BLaER1 treated with 17β-estradiol and CSF1 and Interleukin-3, amounts not matched to agents 10 nM and 100 nM (cell line): Measurements from ENCODE around the gene ARID5B.
A peak's percentile ranks its signal among the peaks of the same experiment; 100 is the strongest.

ENCODE experiments used
- H3K27ac ChIP-seq, 11 experiments: shearing (Covaris generic); formaldehyde crosslinking; 2 replicates each; pipeline ENCODE4 v1.8.1; 2022
- H3K27me3 ChIP-seq, 11 experiments: shearing (Covaris generic); formaldehyde crosslinking; 2 replicates each; pipeline ENCODE4 v1.8.1; 2022
- H3K36me3 ChIP-seq, 11 experiments: shearing (Covaris generic); formaldehyde crosslinking; 2 replicates each; pipeline ENCODE4 v1.8.1; 2022
- H3K4me1 ChIP-seq, 10 experiments: shearing (Covaris generic); formaldehyde crosslinking; 2 replicates each; pipeline ENCODE4 v1.8.1; 2022
- H3K4me2 ChIP-seq, 11 experiments: shearing (Covaris generic); formaldehyde crosslinking; 2 replicates each; pipeline ENCODE4 v1.8.1; 2022
- H3K4me3 ChIP-seq, 10 experiments: shearing (Covaris generic); formaldehyde crosslinking; 2 replicates each; pipeline ENCODE4 v1.8.1; 2022
- H3K9ac ChIP-seq, 11 experiments: shearing (Covaris generic); formaldehyde crosslinking; 2 replicates each; pipeline ENCODE4 v1.8.1; 2022
- H3K9me3 ChIP-seq, 11 experiments: shearing (Covaris generic); formaldehyde crosslinking; replicated peaks in 1 of 11; 2 replicates each; pipeline ENCODE4 v1.8.1; 2022
- H4K20me1 ChIP-seq, 11 experiments: shearing (Covaris generic); formaldehyde crosslinking; 2 replicates each; pipeline ENCODE4 v1.8.1; 2022
- Cebpa-rat ChIP-seq, 11 experiments: shearing (Covaris generic); IDR thresholded peaks; 2 replicates each; pipeline ENCODE4 v1.8.1; 2022

ARID5B gene

DNA sequence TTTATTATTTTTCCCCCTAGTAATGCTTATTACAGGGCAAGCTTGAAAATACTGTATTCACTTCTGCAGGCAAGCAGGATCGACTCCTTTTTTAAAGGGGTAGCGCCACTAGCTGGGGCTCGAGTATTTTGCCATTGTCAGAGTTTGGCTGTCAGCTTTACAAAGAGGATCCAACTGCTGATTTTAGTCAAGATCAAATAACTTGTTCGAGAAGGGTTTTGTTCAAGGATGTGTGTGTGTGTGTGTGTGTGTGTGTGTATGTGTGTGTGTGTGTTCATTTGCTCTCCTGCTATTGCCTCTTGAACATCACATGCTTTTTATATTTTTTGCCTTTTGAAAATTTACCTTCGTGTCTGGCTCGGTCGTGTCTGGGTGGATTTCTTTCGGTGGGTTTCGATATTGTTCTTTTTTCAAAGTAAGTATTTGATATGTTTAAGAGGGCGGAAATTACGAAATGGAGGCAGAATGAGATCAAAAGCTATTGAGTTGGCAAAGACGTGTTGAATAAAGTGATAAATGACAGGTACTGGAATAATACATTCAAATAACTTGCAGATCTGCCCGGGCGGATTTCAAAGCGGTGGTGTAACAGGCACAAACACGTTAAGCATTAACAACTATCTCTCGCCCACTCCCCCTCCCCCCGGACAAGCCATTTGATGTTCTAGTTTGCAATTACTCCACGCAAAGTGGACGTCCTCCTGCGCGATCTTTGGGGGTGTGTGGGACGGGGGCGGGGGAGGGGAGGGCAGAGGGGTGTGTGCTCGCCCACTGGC is 1.1 kb downstream of the ARID5B start:
- Histone ChIP-seq H3K9me3 (peaks cover 0 to 3% (median 0%) of the 10 kb centered on the region in 11 experiments; a peak in 3 of 22 replicates), H3K4me1 (peaks cover 25 to 55% (median 47%) of the 10 kb centered on the region in 10 experiments), H4K20me1 (peaks cover 0 to 36% (median 0%) of the 10 kb centered on the region in 11 experiments; a peak in 11 of 22 replicates), H3K27me3 (no peaks in the 10 kb centered on the region), H3K4me2 (peak overlapping the region; percentile 38 to 94 (median 64); a peak in 21 of 22 replicates), H3K4me3 (peak overlapping the region; percentile 73 to 98 (median 87)), H3K27ac (peak overlapping the region; percentile 96 to 100 (median 99)), H3K36me3 (peaks cover 14 to 24% (median 21%) of the 10 kb centered on the region in 11 experiments; a peak in 21 of 22 replicates), H3K9ac (peak overlapping the region; percentile 96 to 100 (median 99))
- TF ChIP-seq Cebpa-rat (IDR thresholded peaks at IDR 0.05), result 0 out of 22 replicates have a peak, but pooled peaks of 1 of the 11 experiments have one; percentile 9

DNA sequence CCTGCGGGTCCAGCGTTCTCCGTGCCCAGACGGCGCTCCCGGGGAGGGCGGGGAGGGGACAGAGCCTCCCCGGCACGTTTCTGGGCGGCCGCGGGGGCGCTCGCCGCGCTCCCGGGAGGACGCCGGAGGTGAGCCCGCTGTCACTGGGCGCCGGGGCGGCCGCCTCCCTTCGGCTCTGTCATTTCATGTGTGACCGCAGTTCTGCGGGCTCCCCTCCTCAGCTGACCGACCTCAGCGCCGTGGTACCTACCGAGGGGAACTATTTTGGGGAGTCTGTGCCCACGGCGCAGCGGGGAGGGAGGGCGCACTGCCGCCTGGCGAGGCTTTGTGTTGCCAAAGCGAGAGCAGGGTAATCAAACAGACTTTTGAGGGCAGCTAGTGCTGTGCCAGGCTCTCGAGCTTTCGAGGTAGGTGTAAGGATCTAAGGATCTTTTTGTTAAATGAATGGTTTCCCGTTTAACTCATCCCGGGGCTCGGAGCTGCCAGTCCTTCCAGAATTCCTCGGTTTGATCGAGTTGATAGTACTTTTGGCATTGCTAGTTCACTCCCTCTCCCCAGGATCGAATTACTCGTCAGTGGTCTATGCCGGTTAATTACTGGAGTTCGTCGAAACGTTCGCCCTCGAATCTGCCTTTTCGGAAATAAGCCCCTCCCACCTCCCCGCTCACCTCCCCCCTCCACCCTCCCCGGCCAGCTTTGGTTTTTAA is 1.9 kb downstream of the ARID5B start:
- Histone ChIP-seq H3K9me3 (peaks cover 0 to 4% (median 0%) of the 10 kb centered on the region in 11 experiments; a peak in 3 of 22 replicates), H3K9ac (peak overlapping the region; percentile 96 to 100 (median 99)), H3K27ac (peak overlapping the region; percentile 96 to 100 (median 99)), H4K20me1 (peaks cover 0 to 41% (median 0%) of the 10 kb centered on the region in 11 experiments; a peak in 11 of 22 replicates), H3K4me2 (peak overlapping the region; percentile 38 to 93 (median 80)), H3K27me3 (no peaks in the 10 kb centered on the region), H3K36me3 (peaks cover 22 to 32% (median 28%) of the 10 kb centered on the region in 11 experiments), H3K4me1 (peaks cover 18 to 49% (median 41%) of the 10 kb centered on the region in 10 experiments), H3K4me3 (peak overlapping the region; percentile 73 to 98 (median 87))
- TF ChIP-seq Cebpa-rat (IDR thresholded peaks at IDR 0.05), result no peak

DNA sequence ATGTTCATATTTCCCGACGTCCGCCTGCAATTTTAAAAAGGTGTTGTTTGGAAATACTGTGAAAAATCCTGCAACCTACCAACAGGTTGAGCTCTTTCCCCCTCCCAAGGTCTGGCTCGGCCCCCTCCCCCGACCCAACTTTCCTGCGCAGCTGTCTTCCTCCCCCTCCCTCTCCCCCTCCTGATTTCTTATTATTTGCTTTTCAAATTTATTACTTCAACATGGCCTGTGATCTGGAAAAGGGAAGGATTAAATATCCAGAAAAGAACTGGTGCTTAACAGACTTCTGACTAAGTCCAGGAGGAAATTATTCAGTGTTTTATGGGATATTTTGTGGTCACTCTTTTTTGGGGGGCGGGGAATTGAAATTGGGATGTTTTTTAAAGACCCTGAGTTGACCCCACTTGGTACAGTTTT is 2.4 kb downstream of the ARID5B start:
- Histone ChIP-seq H3K36me3 (peaks cover 26 to 37% (median 33%) of the 10 kb centered on the region in 11 experiments), H3K9me3 (peaks cover 0 to 4% (median 0%) of the 10 kb centered on the region in 11 experiments; a peak in 3 of 22 replicates), H3K4me1 (peaks cover 13 to 49% (median 41%) of the 10 kb centered on the region in 10 experiments), H3K27me3 (no peaks in the 10 kb centered on the region), H3K9ac (peak overlapping the region; percentile 96 to 100 (median 99)), H3K27ac (peak overlapping the region; percentile 96 to 100 (median 99)), H3K4me3 (peak overlapping the region; percentile 73 to 98 (median 87)), H3K4me2 (peak overlapping the region; percentile 69 to 96 (median 91)), H4K20me1 (peaks cover 0 to 47% (median 3%) of the 10 kb centered on the region in 11 experiments; a peak in 13 of 22 replicates)
- TF ChIP-seq Cebpa-rat (IDR thresholded peaks at IDR 0.05), result no peak

DNA sequence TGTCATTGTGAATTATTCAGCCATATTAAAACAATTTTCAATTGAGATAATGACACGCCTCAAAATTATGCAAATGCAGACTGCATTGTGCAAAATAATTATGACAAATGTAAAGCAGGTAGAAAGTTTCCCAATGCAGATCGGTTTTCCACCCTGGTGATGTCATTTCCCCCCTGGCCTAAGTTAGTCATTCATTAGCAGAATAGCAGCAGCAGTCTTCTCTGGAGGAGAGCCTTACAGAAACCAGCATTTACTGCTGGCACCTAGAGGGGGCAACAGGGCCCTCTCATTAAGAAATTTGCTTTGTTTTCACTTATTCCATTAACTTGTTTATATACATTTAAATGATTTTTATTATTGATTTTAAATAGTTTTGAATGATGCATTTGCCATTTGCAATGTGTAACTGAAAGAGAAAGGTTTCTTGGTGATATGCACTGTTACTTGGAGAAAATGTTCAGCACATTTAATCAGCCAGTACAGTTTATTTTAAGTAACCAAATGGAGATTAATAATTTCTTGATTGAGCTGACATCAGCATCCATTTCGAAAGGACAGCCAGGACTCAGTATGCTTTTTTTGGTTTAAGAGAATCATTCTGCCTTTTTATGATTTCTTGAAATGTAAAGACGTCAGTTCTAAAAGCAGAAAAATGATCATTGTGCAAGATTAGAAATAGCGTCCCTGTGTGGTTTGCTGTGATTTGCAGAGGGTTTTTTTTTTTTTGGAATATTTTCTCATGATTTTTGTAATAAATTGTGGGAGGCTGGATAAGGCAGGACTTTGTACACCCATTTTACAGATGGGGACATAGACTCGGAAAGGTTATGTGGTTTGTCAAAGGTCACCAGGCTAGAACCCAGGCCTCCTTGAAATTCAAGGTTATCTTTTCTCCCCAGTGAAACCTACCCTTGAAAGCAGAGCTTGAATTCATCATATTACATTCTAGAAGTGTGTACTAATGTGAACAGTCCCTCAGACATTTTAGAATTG is 3.5 kb downstream of the ARID5B start:
- Histone ChIP-seq H3K4me1 (peaks cover 23 to 53% (median 42%) of the 10 kb centered on the region in 10 experiments), H3K4me3 (peak overlapping the region; percentile 73 to 98 (median 87)), H3K27ac (peak overlapping the region; percentile 96 to 100 (median 99)), H3K9me3 (peaks cover 0 to 4% (median 0%) of the 10 kb centered on the region in 11 experiments; a peak in 3 of 22 replicates), H3K9ac (peak overlapping the region; percentile 96 to 100 (median 99)), H3K27me3 (no peaks in the 10 kb centered on the region), H4K20me1 (peaks cover 0 to 57% (median 13%) of the 10 kb centered on the region in 11 experiments; a peak in 13 of 22 replicates), H3K4me2 (peak overlapping the region; percentile 69 to 96 (median 91)), H3K36me3 (peaks cover 37 to 48% (median 42%) of the 10 kb centered on the region in 11 experiments)
- peak in 3 of 11 experiments; percentile 27 to 46 (median 44); a peak in 4 of 22 replicates for TF ChIP-seq Cebpa-rat (IDR thresholded peaks at IDR 0.05)

DNA sequence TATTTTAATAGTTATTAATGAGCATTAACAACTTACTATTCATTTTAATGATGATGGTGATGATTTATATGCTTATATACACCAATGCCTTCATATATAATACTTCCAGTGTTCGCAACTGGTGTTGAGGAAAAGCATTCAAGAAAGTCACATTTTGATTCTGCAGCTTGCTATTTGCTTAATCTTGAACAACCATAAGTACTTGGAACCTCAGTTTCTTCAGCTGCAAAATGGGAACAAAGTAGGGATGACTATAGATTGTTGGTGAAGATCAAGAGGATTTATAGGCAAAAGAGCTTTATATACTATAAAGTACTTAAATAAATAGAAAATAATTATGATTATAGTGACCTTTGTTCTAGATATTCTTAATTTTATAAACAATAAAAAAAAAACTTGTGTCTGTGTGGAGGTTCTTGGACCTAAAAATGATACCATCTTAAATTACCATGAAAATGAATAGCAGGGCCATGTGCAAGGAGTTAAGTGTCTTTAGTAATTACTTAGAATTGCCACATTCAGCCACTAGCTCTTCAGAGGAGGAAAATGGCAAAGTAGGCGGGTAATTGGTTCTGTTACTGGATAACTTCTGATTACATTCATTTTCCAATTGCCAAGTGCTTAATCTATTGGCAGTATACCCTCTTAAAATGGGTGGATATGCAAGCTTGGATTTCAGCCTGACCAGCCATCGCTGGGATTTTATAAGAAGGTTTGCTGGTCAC is 4.5 kb downstream of the ARID5B start:
- TF ChIP-seq Cebpa-rat (IDR thresholded peaks at IDR 0.05), result no peak
- Histone ChIP-seq H3K36me3 (peaks cover 47 to 58% (median 52%) of the 10 kb centered on the region in 11 experiments), H3K27me3 (no peaks in the 10 kb centered on the region), H3K4me1 (peaks cover 23 to 63% (median 42%) of the 10 kb centered on the region in 10 experiments), H3K27ac (peak overlapping the region in 9 of 11 experiments; percentile 25 to 100 (median 99); a peak in 17 of 22 replicates), H3K4me2 (peak overlapping the region; percentile 58 to 96 (median 91)), H3K9ac (peak overlapping the region in 6 of 11 experiments; percentile 17 to 100 (median 100); a peak in 8 of 22 replicates), H3K9me3 (peaks cover 0 to 4% (median 0%) of the 10 kb centered on the region in 11 experiments; a peak in 3 of 22 replicates), H4K20me1 (peaks cover 0 to 67% (median 22%) of the 10 kb centered on the region in 11 experiments; a peak in 18 of 22 replicates), H3K4me3 (peak overlapping the region in 5 of 10 experiments; percentile 73 to 90 (median 78); a peak in 7 of 20 replicates)

DNA sequence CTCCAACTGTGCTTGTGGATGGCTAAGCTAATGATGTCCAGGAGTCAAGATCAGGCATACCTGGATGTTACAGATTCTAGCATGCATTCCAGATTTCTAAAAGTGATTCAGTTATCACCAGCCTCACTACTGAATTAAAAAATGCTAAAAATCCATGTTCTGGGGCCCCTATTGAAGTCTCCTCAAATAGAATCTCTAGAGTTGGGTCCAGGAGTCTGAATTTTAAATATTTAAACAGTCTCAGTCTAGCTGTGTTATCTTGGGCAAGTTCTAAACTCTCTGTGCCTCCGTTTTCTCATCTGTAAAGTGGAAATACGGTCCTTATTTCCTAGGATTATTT is 5.0 kb downstream of the ARID5B start:
- H3K4me1 ChIP-seq, result peaks cover 23 to 68% (median 42%) of the 10 kb centered on the region in 10 experiments
- no peak for TF ChIP-seq Cebpa-rat (IDR thresholded peaks at IDR 0.05)
- H3K27ac ChIP-seq, result peak overlapping the region in 8 of 11 experiments; percentile 25 to 100 (median 98); a peak in 12 of 22 replicates

More for the DNA sequence above, 5.0 kb downstream of the ARID5B start:
- H3K36me3 ChIP-seq, result peaks cover 51 to 63% (median 57%) of the 10 kb centered on the region in 11 experiments
- no peaks in the 10 kb centered on the region for H3K27me3 ChIP-seq
- peak overlapping the region in 5 of 11 experiments; percentile 17 to 100 (median 39); a peak in 6 of 22 replicates for H3K9ac ChIP-seq
- H3K4me3 ChIP-seq, result peak overlapping the region in 4 of 10 experiments; percentile 4 to 80 (median 76); a peak in 6 of 20 replicates
- H3K9me3 ChIP-seq, result peaks cover 0 to 4% (median 0%) of the 10 kb centered on the region in 11 experiments; a peak in 3 of 22 replicates
- peaks cover 0 to 72% (median 28%) of the 10 kb centered on the region in 11 experiments; a peak in 20 of 22 replicates for H4K20me1 ChIP-seq
- H3K4me2 ChIP-seq, result peak overlapping the region; percentile 51 to 96 (median 91)
